ENCODE measurements around the gene RTBDN.
"Not testable (repeated sequence)": the region's sequence is repeated elsewhere in the genome, so short reads cannot be mapped to it uniquely, and the experiment has no call there.

Gene RTBDN

GRCh38 chr19:12856653-12857052 lies 22.3 kb upstream of the RTBDN start:
- no peak for DNase-seq (ENCODE audit: low read depth)

- peak; percentile 65 for DNase-seq (ENCODE audit: low read depth)
Observed at GRCh38 chr19:12847159-12848139, 13.1 kb upstream of the RTBDN start.

DNA sequence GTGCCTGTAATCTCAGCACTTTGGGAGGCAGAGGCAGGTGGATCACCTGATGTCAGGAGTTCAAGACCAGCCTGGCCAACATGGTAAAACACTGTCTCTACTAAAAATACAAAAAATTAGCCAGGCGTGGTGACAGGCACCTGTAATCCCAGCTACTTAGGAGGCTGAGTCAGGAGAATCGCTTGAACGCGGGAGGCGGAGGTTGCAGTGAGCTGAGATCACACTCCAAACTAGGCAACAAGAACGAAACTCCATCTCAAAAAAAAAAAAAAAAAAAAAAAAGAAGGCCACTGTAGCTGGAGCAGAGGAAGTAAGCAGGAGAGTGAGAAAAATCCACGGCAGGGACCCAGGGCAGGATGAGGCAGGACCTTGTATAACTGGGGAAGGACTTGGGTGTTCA lies 12.2 kb upstream of the RTBDN start:
- DNase-seq (ENCODE audit: low read depth): not testable (repeated sequence)

GRCh38 chr19:12843999-12844732 lies 9.8 kb upstream of the RTBDN start:
- DNase-seq (ENCODE audit: low read depth): no peak

GRCh38 chr19:12843328-12843727 lies 8.9 kb upstream of the RTBDN start:
- no peak for DNase-seq (ENCODE audit: low read depth)

GRCh38 chr19:12842511-12842910 lies 8.1 kb upstream of the RTBDN start:
- DNase-seq (ENCODE audit: low read depth): no peak

DNA sequence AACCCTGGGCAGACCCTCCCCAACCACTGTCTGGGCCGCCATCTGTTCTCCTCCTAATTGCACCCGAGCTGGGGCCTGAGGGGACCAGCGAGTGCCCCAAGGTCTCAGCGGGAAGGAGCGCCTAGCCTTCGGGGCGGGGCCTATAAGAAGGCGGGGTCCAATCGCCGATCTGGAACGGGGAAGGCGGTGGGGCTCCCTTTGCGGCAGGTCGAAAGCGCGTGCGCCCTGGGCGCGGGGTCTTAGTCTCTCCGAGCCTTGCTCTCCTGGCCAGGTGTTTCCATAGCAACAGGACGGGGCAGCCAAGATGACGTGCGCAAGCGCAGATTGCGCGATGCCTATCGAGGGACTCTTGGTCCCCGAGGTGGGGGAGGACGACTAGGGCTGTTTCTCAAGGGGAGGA lies 6.7 kb upstream of the RTBDN start:
- no peak for DNase-seq (ENCODE audit: low read depth)

- DNase-seq (ENCODE audit: low read depth): no peak
Observed at GRCh38 chr19:12840091-12841079, 6.0 kb upstream of the RTBDN start.

GRCh38 chr19:12838886-12839756 lies 4.7 kb upstream of the RTBDN start:
- no peak for DNase-seq (ENCODE audit: low read depth)

GRCh38 chr19:12838182-12838885 lies 4.0 kb upstream of the RTBDN start, which contains the start of gene MAST1:
TSS of gene MAST1 (plus strand) at chr19:12838515. CDS start at chr19:12838573, 58 bp downstream.
- DNase-seq (ENCODE audit: low read depth): no peak

GRCh38 chr19:12837225-12837624 lies 2.8 kb upstream of the RTBDN start:
- DNase-seq (ENCODE audit: low read depth): no peak

- DNase-seq (ENCODE audit: low read depth): no peak
Observed at GRCh38 chr19:12836529-12836863, 2.1 kb upstream of the RTBDN start.

GRCh38 chr19:12834976-12835757 lies 788 bp upstream of the RTBDN start:
- no peak for DNase-seq (ENCODE audit: low read depth)

DNA sequence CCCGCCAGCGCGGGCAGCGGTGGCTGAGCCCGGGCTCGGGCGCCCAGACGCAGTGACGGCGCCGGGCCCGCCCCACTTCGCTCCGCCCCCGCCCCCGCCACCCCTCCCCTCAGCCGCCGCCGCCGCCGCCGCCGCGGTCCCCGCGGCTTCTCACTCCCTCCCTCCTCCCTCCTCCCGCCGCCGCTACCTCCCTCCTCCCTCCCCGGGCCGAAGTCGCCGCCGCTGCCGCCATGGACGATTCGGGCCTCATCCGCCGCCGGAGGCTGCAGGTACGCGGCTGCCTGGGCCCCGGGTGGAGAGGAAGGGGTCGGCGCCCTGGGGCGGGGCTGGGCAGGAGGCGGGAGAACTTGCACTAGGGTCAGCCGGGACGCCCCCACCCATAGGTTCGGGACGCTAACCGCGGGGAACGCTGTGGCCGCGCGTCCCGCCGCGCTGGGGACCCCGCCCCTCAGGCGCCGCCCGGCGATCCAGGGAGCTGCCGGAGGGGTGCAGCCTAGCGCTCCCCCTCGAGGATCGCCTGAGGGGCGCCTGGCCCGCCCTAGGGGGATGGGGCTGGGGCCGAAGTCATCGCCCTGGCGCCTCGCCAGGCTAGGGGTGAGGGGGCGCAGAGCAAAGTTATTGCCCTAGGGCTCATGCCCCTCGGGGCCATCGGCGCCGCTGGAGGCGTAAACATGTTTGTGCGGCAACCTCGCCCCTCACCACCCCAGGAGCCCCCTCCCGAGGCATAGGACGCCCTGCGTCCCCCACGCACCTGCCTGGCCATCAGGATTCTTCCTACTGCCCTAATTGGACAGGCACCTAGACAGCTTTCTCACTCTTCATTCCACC lies 427 bp downstream of the RTBDN start:
- no peak for DNase-seq (ENCODE audit: low read depth)

DNA sequence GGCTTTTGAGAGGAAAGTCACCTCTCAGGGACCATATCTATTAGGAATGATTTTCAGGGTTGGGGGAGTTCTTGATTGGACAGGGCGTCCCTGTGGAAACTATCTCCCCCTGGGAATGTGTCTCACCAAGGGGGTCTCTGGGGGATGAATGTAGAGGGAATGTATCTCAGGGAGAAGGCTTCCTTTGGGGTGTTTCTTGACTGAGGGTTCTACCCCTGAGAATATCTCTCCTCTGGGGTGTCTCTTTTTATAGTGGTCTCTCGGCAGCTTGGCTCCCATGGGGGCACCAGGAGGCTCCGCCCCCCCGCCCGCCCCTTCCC lies 1.0 kb downstream of the RTBDN start:
- no peak for DNase-seq (ENCODE audit: low read depth)

DNA sequence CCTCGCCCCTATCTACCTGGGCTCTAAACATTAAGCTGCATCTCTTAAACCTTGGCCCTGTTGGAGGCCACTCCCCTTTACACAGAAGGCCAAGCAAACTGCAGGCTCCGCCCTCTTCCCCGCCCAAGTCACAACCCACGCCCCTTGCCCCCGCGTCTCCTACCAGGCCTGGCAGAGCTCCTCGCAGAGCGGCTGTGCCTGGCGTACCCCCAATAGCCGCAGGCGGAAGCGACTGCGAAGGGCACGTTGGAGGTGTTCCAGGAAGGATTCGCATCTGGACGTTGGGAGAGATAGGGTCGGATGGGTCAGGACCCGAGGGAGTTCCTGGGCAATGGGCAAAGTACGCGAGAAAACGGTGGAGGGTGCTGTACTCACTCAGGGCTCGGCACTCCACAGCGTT lies 5.9 kb downstream of the RTBDN start:
- no peak for DNase-seq (ENCODE audit: low read depth)

GRCh38 chr19:12825254-12826131 lies 8.9 kb downstream of the RTBDN start:
- DNase-seq (ENCODE audit: low read depth): no peak

GRCh38 chr19:12821761-12822160 lies 12.6 kb downstream of the RTBDN start:
- DNase-seq (ENCODE audit: low read depth): no peak
